Mucosa of rectum (tissue), 2 donors: Measurements from ENCODE around the gene IFNL2.
"Not testable (repeated sequence)": the region's sequence is repeated elsewhere in the genome, so short reads cannot be mapped to it uniquely, and the experiment has no call there.

Experiments
- H3K27ac ChIP-seq, 2 donors: one replicate each; pipeline ENCODE4 v1.7.0; 2013; ENCODE audit warnings: inconsistent platforms in 2 of 2, low read depth in 2 of 2, low read length in 2 of 2
- H3K27me3 ChIP-seq, 2 donors: one replicate each; pipeline ENCODE4 v1.7.0; 2013; ENCODE audit warnings: low read length in 2 of 2; ENCODE audit not compliant: control insufficient read depth in 2 of 2, insufficient read depth in 2 of 2
- H3K36me3 ChIP-seq, 2 donors: one replicate each; pipeline ENCODE4 v1.7.0; 2013; ENCODE audit warnings: low read length in 2 of 2; ENCODE audit not compliant: control insufficient read depth in 2 of 2, insufficient read depth in 2 of 2
- H3K4me1 ChIP-seq, 2 donors: one replicate each; pipeline ENCODE4 v1.7.0; 2013; ENCODE audit warnings: low read length in 2 of 2, mild to moderate bottlenecking in 1 of 2; ENCODE audit not compliant: control insufficient read depth in 2 of 2, insufficient read depth in 2 of 2
- H3K4me3 ChIP-seq, 2 donors: one replicate each; pipeline ENCODE4 v1.7.0; 2013; ENCODE audit warnings: low read length in 2 of 2
- H3K9ac ChIP-seq, 2 donors: one replicate each; pipeline ENCODE4 v1.7.0; 2013; ENCODE audit warnings: low read length in 2 of 2, low read depth in 1 of 2, mild to moderate bottlenecking in 1 of 2
- H3K9me3 ChIP-seq, 2 donors: one replicate each; pipeline ENCODE4 v1.7.0; 2013; ENCODE audit warnings: low read length in 2 of 2; ENCODE audit not compliant: control insufficient read depth in 2 of 2
- donor health status: healthy.
- donor health status: Normal muscosa, but diverticular disease.

The IFNL2 gene

GRCh38 chr19:39268085-39268484 is at the start of gene IFNL2:
Gene IFNL2 (plus strand): TSS chr19:39268396. CDS start chr19:39268569, 173 bp downstream.
- not testable (repeated sequence) for H3K4me3 ChIP-seq, H3K9me3 ChIP-seq, H3K4me1 ChIP-seq, H3K9ac ChIP-seq, H3K36me3 ChIP-seq, H3K27ac ChIP-seq
- peaks cover 6 to 18% of the 10 kb centered on the region in 2 donors for H3K27me3 ChIP-seq

- not testable (repeated sequence) for H3K9ac ChIP-seq, H3K4me1 ChIP-seq, H3K36me3 ChIP-seq, H3K27me3 ChIP-seq, H3K4me3 ChIP-seq, H3K9me3 ChIP-seq, H3K27ac ChIP-seq
Measured at GRCh38 chr19:39219108-39219507, 49.1 kb upstream of the IFNL2 start.

GRCh38 chr19:39223703-39224279 is 44.4 kb upstream of the IFNL2 start:
- Histone ChIP-seq H3K4me1 (no peaks in the 10 kb centered on the region), H3K36me3 (no peaks in the 10 kb centered on the region), H3K27ac (no peak overlapping the region), H3K9ac (no peak overlapping the region), H3K9me3 (no peaks in the 10 kb centered on the region), H3K4me3 (no peak overlapping the region), H3K27me3 (no peaks in the 10 kb centered on the region)

- no peak overlapping the region for H3K27ac ChIP-seq
- H3K36me3 ChIP-seq: no peaks in the 10 kb centered on the region
- H3K4me1 ChIP-seq: no peaks in the 10 kb centered on the region
- no peaks in the 10 kb centered on the region for H3K27me3 ChIP-seq
- H3K9ac ChIP-seq: no peak overlapping the region
- no peaks in the 10 kb centered on the region for H3K9me3 ChIP-seq
- H3K4me3 ChIP-seq: no peak overlapping the region
Measured at GRCh38 chr19:39224910-39225309, 43.3 kb upstream of the IFNL2 start.

- H3K9ac ChIP-seq: no peak overlapping the region
- H3K4me1 ChIP-seq: no peaks in the 10 kb centered on the region
- no peaks in the 10 kb centered on the region for H3K36me3 ChIP-seq
- H3K9me3 ChIP-seq: no peaks in the 10 kb centered on the region
- H3K4me3 ChIP-seq: no peak overlapping the region
- no peak overlapping the region for H3K27ac ChIP-seq
- H3K27me3 ChIP-seq: no peaks in the 10 kb centered on the region
Measured at GRCh38 chr19:39230096-39230764, 38.0 kb upstream of the IFNL2 start.

- Histone ChIP-seq H3K9me3 (no peaks in the 10 kb centered on the region), H3K4me3 (no peak overlapping the region), H3K4me1 (no peaks in the 10 kb centered on the region), H3K36me3 (no peaks in the 10 kb centered on the region), H3K9ac (no peak overlapping the region), H3K27me3 (no peaks in the 10 kb centered on the region), H3K27ac (no peak overlapping the region)
Measured at GRCh38 chr19:39232708-39233107, 35.5 kb upstream of the IFNL2 start.

DNA sequence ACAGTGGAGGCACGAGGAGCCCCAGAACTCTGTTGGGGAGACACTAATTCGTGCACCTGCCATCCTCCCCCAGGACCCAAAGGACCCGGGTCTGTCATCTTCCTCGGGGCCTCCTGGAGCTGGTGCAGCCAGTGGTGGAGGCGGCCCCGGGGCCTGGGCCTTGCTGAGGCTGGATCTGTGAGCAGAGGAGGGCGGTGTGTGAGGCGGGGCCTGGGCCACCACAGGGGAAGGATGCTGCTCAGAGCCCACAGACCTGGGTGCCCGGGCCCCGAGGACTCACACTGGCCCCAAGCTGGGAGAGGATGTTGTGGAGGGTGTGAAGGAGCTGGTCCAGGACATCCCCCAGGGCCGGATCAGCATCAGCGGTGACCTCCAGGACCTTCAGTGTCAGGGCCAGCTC is 31.7 kb upstream of the IFNL2 start:
- H3K4me1 ChIP-seq: peaks cover 0 to 2% of the 10 kb centered on the region in 2 donors

DNA sequence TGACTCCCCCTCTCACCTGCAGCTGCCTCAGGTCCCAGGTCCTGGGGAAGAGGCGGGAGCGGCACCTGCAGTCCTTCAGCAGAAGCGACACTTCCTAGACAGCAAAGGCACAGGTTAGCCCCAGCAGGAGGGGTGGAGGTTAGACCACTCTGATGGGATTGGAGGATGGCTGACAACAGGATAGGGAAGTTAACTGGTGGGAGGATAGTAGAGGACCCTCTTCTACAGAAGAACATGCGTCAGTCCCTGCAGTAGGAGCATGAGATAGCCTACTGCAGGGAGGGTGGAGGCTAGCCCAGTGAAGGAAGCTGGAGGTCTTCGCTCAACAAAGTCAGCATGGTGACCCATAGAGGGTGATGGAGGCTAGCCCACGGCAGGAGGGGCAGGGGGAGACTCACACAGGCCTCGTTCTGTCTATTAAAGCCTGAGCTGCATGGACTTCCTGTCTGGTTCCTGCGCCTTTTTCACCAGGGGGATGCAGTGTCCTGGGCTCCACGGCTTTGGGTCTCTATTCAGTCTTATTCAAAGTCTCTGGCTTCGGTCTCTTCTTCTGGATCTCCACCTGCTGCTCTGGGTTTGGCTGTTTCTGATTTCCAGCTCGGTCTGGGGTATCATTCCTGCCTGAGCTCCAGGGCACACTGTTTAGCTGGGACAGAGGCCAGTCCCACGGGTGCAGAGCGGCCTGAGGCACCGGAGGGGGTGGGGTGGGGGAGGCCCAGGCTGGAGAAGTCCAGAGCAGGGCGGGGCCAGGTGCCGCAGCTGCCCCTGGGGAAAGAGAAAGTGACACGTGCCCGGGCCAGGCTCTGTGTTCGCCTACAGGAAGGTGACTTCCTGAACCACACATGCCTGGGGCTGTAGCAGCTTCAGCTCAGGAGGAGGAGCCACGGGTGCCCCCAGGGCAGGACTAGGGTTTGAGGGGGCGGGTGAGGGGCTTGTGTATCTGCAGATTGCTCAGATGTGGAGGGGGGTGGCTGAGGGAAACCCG is 30.7 kb upstream of the IFNL2 start:
- Histone ChIP-seq H3K4me1 (peaks cover 0 to 2% of the 10 kb centered on the region in 2 donors), H3K4me3 (no peak overlapping the region), H3K27me3 (no peaks in the 10 kb centered on the region), H3K9ac (no peak overlapping the region), H3K36me3 (no peaks in the 10 kb centered on the region), H3K9me3 (no peaks in the 10 kb centered on the region), H3K27ac (no peak overlapping the region)

More for the DNA sequence above, 31.7 kb upstream of the IFNL2 start:
- Histone ChIP-seq H3K27me3 (no peaks in the 10 kb centered on the region), H3K27ac (no peak overlapping the region), H3K4me3 (no peak overlapping the region), H3K9ac (no peak overlapping the region), H3K9me3 (no peaks in the 10 kb centered on the region), H3K36me3 (no peaks in the 10 kb centered on the region)

DNA sequence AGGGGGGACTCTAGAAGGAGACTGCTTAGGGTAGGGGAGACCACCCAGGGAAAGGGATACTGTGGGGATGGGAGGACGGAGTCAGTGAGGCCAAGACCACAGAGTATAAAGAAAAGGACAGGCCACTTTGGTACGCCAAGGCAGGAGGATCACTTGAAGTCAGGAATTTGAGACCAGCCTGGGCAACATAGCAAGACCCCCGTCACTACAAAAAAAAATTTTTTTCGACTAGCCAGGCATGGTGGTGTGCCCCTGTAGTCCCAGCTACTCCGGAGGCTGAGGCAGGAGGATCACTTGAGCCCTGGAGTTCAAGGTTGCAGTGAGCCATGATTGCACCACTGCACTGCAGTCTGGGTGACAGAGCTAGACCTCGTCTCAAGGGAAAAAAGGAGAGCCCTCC is 30.0 kb upstream of the IFNL2 start:
- Histone ChIP-seq H3K4me1 (peaks cover 0 to 2% of the 10 kb centered on the region in 2 donors), H3K36me3 (no peaks in the 10 kb centered on the region), H3K4me3 (no peak overlapping the region), H3K9ac (no peak overlapping the region), H3K9me3 (no peaks in the 10 kb centered on the region), H3K27me3 (no peaks in the 10 kb centered on the region), H3K27ac (no peak overlapping the region)

- Histone ChIP-seq H3K27ac (no peak overlapping the region), H3K27me3 (no peaks in the 10 kb centered on the region), H3K9me3 (no peaks in the 10 kb centered on the region), H3K4me3 (no peak overlapping the region), H3K36me3 (no peaks in the 10 kb centered on the region), H3K4me1 (peaks cover 0 to 2% of the 10 kb centered on the region in 2 donors), H3K9ac (no peak overlapping the region)
Measured at GRCh38 chr19:39238944-39239343, 29.3 kb upstream of the IFNL2 start.
